Psoas muscle (tissue), 8 donors: ENCODE measurements around the gene VWA1. TPM values are rescaled to one million over a fixed set of nuclear protein-coding genes. Genes with fewer than 3 reads are reported as not detected.
A peak's percentile ranks its signal among the peaks of the same experiment; 100 is the strongest.

ENCODE experiments used
- ATAC-seq, 4 donors: fragments of 200-7000 bp; cut with Tn5 transposase; one replicate each; pipeline ENCODE4 v1.9.1; 2020; ENCODE audit warnings: moderate library complexity in 3 of 4, mild to moderate bottlenecking in 2 of 4
- DNase-seq, 2 donors: peaks; one replicate each; pipeline ENCODE4 v3.0.0-alpha.2; 2020
- H3K27ac ChIP-seq: fragments of 200-600 bp; one replicate; pipeline ENCODE4 v1.8.0; 2022
- H3K27me3 ChIP-seq, 3 donors: fragments of 200-600 bp in 1 of 3; one replicate each; pipeline versions ENCODE4 v1.6.1 to v1.8.0; 2013 to 2022; ENCODE audit warnings: low read length in 2 of 3, mild to moderate bottlenecking in 2 of 3, moderate library complexity in 1 of 3; ENCODE audit not compliant: insufficient read depth in 3 of 3
- H3K36me3 ChIP-seq, 2 donors: fragments of 200-600 bp in 1 of 2; one replicate each; pipeline versions ENCODE4 v1.6.1 to v1.8.0; 2013 to 2022; ENCODE audit warnings: low read depth in 1 of 2, mild to moderate bottlenecking in 1 of 2, moderate library complexity in 1 of 2; ENCODE audit not compliant: insufficient read depth in 1 of 2
- H3K4me1 ChIP-seq: fragments of 200-600 bp; one replicate; pipeline ENCODE4 v1.8.0; 2022
- H3K4me3 ChIP-seq: fragments of 200-600 bp; one replicate; pipeline ENCODE4 v1.8.0; 2022; ENCODE audit warnings: mild to moderate bottlenecking
- H3K9me3 ChIP-seq: fragments of 200-600 bp; one replicate; pipeline ENCODE4 v1.8.0; 2022
- CTCF ChIP-seq: fragments of 200-600 bp; IDR thresholded peaks from one replicate; pipeline ENCODE4 v1.8.0; 2022; ENCODE audit warnings: antibody characterized with exemption
- WGBS, 3 donors: extraction: QIAGEN DNeasy Blood & Tissue Kit; methylation state at CpG; one replicate each; pipeline versions ENCODE4 v1.1.6 to v1.1.7; 2013; 5-methylcytosine and 5-hydroxymethylcytosine counted together
- intact Hi-C, 2 donors: fragments of 100-400 bp; cut with DNase I; formaldehyde crosslinking; loops; one replicate each; pipeline versions ENCODE4 v1.11.0 to v1.14.2; 2022
- long read RNA-seq, 2 donors: library from polyadenylated mRNA; unstranded; transcript quantifications; one replicate each; pipeline ENCODE4 v2.0.0, GENCODE V29; 2021
- polyA plus RNA-seq, 3 donors: library from polyadenylated mRNA; stranded (reverse); fragments of 200-250 nt; gene quantifications; one replicate each; pipeline ENCODE4 v1.2.3, GENCODE V29; 2013
- total RNA-seq, 4 donors: library from RNA; stranded (reverse); fragmentation: NEBNext Ultra II Directional in 2 of 4; extraction: Animal tissue kit (Norgen Biotek cat#: 25700) in 2 of 4; gene quantifications; one replicate each; pipeline versions ENCODE4 v1.2.1 to v1.2.4, GENCODE V29; 2021 to 2023
- donor health status: healthy with polysubstance abuse.
- donor health status: DM: no; HTN: no; CAD: no; lungs with moderate emphysema.
- donor health status: Bipolar disorder and iron deficiency.
- donor health status: healthy.
- donor health status: DM: yes; HTN: yes; CAD: no.
- donor health status: DM: no; HTN: no; CAD: no.
- donor health status: DM: no; HTN: no; CAD: no.
- donor health status: DM: yes; HTN: yes; CAD: no.

Gene VWA1, protein sequence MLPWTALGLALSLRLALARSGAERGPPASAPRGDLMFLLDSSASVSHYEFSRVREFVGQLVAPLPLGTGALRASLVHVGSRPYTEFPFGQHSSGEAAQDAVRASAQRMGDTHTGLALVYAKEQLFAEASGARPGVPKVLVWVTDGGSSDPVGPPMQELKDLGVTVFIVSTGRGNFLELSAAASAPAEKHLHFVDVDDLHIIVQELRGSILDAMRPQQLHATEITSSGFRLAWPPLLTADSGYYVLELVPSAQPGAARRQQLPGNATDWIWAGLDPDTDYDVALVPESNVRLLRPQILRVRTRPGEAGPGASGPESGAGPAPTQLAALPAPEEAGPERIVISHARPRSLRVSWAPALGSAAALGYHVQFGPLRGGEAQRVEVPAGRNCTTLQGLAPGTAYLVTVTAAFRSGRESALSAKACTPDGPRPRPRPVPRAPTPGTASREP
- total RNA-seq: 10 to 100 TPM in 3 of 4 donors, 1 to 10 TPM in 1; 4.5 to 25.3 (median 13.8) TPM
- 1 to 10 TPM; 1.4 to 7.8 (median 4.1) TPM for polyA plus RNA-seq
- long read RNA-seq, donor 1, full-length matches to known transcripts: 51 of 68 reads
- long read RNA-seq, donor 1, partial matches to known transcripts: 14 of 68 reads
- long read RNA-seq, donor 1, other reads (novel, unspliced or antisense): 3 of 68 reads
- long read RNA-seq, donor 2, full-length matches to known transcripts: 20 of 24 reads
- long read RNA-seq, donor 2, partial matches to known transcripts: 4 of 24 reads
- long read RNA-seq, donor 2, other reads (novel, unspliced or antisense): 0 of 24 reads

- WGBS, 3 donors: 6 to 16% (median 8%) methylated on average over 36 to 89 of the region's 89 CpGs
- DNase-seq (peak; percentile 78 to 86), ATAC-seq (peak; percentile 66 to 79 (median 72))
- Histone ChIP-seq H3K36me3 (no peaks in the 10 kb centered on the region), H3K27ac (peak within 1 kb of the TSS; percentile 75), H3K4me1 (peaks cover 18% of the 10 kb centered on the region), H3K9me3 (no peaks in the 10 kb centered on the region), H3K4me3 (peak within 1 kb of the TSS; percentile 65), H3K27me3 (peaks cover 0 to 8% (median 0%) of the 10 kb centered on the region in 3 donors)
- TF ChIP-seq CTCF: no peak
- intact Hi-C loops: no loop called here
Observed at GRCh38 chr1:1435106-1435903, at the start of gene VWA1. TSS of gene VWA1 (plus strand) at chr1:1435690. CDS start at chr1:1435749, 59 bp downstream.

DNA sequence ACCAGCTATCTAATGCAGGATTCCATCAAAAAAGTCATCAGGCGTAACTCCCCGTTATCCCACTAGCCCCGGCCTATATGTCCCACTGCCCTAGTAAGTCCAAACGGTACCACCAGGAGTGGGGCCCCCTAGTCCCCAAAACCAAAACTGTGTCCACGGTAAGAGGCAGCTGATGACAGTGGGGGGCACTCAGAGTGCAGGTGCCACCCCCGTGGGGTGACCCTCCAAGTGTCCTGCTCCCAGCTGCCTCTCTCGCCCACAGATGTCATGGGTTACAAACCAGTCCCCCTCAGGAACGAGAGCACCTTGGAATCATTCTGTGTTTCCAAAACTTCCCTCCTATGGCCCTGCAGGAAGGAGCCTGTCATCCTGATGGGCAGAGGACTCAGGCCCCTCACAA is 49.6 kb upstream of the VWA1 start:
- H3K27me3 ChIP-seq: no peaks in the 10 kb centered on the region
- intact Hi-C loops: no loop called here
- no peaks in the 10 kb centered on the region for H3K9me3 ChIP-seq
- no peak overlapping the region for H3K27ac ChIP-seq
- H3K4me3 ChIP-seq: no peak overlapping the region
- no peak for TF ChIP-seq CTCF
- 89 to 92% (median 91%) methylated on average over 8 of the region's 8 CpGs for whole genome bisulfite sequencing, 3 donors
- peaks cover 17 to 68% of the 10 kb centered on the region in 2 donors for H3K36me3 ChIP-seq
- ATAC-seq: no peak
- peaks cover 7% of the 10 kb centered on the region for H3K4me1 ChIP-seq
- no peak for DNase-seq

- Histone ChIP-seq H3K27ac (no peak overlapping the region), H3K4me3 (no peak overlapping the region), H3K4me1 (peaks cover 7% of the 10 kb centered on the region), H3K36me3 (peaks cover 17 to 82% of the 10 kb centered on the region in 2 donors), H3K27me3 (no peaks in the 10 kb centered on the region), H3K9me3 (no peaks in the 10 kb centered on the region)
- intact Hi-C loops: no loop called here
- 93 to 96% (median 94%) methylated on average over 50 of the region's 50 CpGs for WGBS, 3 donors
- ATAC-seq: peak in 1 of 4 donors; percentile 12
- no peak for TF ChIP-seq CTCF
- DNase-seq: no peak
Observed at GRCh38 chr1:1387098-1388077, 48.1 kb upstream of the VWA1 start.

DNA sequence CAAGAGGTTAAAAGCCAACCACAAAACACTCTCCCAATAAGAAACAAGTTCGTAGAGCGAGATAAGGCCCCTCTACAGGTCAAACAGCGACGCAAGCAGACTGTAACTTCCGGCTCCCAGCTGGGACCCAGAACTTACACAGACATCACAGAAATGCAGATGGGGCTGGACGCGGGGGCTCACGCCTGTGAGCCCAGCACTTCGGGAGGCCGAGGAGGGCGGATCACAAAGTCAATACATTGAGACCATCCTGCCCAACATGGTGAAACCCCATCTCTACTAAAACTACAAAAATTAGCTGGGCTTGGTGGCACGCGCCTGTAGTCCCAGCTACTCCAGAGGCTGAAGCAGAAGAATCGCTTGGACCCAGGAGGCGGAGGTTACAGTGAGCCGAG is 47.4 kb upstream of the VWA1 start:
- Histone ChIP-seq H3K4me1 (peaks cover 8% of the 10 kb centered on the region), H3K27ac (no peak overlapping the region), H3K4me3 (no peak overlapping the region), H3K36me3 (peaks cover 17 to 89% of the 10 kb centered on the region in 2 donors), H3K9me3 (no peaks in the 10 kb centered on the region), H3K27me3 (no peaks in the 10 kb centered on the region)
- intact Hi-C loops: no loop called here
- ATAC-seq (no peak), DNase-seq (no peak)
- WGBS, 3 donors: 94 to 97% (median 96%) methylated on average over 16 of the region's 16 CpGs
- no peak for TF ChIP-seq CTCF
